Midbrain (tissue), 1 donor: ENCODE measurements around the gene NDEL1.
A peak's percentile ranks its signal among the peaks of the same experiment; 100 is the strongest.

ENCODE experiments used
- DNase-seq: peaks from one replicate; lab custom pipeline; 2025; lab: John Stamatoyannopoulos, UW

Gene NDEL1

GRCh38 chr17:8417806-8418205 is 17.9 kb upstream of the NDEL1 start:
- DNase-seq, result no peak

GRCh38 chr17:8418471-8418870 is 17.2 kb upstream of the NDEL1 start:
- no peak for DNase-seq

DNA sequence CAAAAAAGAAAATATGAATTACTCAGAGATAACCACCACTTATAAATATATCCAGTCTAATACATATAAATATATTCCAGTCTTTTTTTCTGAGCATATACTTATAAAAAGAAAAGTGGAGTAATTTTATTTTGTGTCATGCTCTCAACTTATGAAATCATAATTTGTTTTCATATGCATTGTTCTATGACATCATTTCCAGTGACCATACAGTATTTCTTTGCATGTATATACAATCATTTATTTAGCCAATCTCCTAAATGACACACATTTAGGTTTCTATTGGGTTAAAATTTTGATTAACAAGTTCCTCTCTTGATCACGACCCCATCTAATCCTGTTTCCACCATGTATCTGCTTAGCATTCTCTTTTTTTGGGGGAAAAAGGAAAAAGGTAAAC is 16.4 kb upstream of the NDEL1 start:
- DNase-seq, result no peak

DNA sequence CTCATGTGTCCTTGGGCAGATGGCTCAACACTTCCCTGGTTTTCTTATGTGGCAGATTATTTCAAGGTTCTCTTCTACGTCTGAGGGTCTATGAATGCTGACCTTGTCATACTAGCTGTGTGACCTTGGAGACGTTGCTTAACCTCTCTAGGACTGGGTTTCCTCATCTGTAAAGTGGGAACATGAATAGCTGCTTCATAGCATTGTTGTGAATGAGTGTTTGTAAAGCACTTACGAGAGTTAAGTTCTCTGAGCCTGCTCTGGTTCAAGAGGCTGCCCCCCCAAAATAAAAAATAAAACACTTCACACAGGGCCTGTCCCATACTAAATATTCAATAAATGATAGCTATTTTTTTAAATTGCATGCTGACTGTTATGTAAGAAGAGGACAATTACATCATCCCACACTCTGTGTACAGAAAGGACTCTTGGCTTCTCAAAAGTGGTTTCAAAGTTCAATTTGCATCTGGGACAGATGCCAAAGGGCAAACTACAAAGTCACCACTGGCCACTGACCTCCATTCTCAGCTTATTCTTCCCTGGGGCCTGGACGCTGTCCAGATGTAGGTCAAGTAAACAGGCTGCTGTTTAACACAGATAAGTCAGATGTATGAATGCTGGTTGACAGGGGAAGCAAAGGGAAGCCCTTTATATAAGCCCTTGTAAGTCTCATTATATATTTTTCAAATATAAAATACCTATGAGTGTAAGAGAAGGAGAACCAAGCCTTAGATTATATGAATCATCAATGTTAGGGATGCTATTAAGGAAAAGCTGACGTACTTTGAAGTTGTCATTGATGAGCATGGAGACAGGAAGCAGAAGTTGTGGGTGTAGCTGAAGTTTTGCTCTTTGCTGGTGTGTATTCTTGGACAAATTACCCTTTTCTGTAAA is 15.4 kb upstream of the NDEL1 start:
- peak; percentile 21 for DNase-seq

DNA sequence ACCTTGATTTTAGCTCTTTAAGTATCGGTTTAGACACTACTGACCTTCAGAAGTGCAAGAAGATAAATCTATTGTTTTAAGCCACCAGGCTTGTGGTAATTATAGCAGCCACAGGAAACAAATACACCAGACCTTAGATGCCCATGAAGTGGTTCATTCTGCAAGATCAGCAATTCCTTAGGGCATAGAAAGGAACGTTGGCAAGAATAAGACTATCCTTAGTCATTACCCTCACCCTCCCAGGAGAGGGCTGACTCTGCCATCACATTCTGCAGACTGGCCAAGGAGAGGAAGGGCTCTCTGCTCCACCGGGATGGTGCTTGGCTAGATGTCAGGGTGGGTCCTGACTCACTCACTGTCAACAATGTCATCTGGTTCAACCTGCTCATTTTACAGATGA is 14.1 kb upstream of the NDEL1 start:
- no peak for DNase-seq

DNA sequence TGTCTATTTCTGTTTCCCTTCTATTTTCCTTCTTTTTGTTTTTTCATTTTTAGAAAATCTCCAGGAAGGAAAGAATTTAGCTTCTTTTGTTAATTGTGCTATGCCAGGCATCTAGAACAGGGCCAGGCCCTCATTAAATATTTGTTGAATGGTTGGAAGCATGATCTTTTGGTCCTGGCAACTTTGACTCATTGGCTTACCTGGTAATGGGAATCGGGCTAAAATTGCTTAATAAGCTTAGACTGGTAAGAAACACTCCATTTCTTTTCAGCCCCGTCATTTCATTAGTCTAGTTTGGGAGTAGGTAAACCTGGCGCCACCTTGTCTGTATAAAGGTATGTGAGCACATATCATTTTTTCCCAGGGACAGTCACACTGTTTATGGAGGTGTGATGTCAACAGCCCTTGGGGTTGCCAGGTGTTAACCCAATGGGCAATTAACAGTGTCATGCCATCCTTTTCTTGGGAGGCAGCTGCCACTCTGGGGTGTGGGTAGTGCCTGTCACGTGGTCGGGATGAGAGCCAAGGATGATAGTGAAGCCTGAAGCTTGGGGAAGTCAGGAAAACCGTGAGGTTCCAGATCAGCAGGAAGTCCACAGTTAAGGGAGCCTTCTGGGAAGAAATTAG is 9.5 kb upstream of the NDEL1 start:
- DNase-seq, result no peak

DNA sequence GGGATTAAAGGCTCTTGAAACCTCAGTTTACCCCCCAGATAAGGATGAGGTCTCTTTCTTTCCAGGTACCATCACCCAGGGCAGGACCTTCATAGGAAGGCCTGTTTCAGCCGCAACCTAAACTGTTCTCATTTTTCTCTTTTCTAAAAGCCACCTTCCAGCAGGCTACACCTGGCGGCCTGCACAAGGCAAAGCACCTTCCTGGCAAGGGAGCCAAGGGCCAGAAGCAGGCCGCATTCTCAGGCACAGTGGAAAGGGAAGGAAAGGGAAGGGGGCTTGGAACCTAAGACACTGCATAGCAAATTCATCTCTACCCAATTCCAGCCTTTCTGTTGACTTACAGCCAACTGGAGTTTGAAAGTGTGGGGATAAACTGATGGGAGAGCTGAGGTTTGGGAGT is 8.9 kb upstream of the NDEL1 start:
- no peak for DNase-seq

GRCh38 chr17:8430966-8431365 is 4.7 kb upstream of the NDEL1 start:
- DNase-seq, result no peak

DNA sequence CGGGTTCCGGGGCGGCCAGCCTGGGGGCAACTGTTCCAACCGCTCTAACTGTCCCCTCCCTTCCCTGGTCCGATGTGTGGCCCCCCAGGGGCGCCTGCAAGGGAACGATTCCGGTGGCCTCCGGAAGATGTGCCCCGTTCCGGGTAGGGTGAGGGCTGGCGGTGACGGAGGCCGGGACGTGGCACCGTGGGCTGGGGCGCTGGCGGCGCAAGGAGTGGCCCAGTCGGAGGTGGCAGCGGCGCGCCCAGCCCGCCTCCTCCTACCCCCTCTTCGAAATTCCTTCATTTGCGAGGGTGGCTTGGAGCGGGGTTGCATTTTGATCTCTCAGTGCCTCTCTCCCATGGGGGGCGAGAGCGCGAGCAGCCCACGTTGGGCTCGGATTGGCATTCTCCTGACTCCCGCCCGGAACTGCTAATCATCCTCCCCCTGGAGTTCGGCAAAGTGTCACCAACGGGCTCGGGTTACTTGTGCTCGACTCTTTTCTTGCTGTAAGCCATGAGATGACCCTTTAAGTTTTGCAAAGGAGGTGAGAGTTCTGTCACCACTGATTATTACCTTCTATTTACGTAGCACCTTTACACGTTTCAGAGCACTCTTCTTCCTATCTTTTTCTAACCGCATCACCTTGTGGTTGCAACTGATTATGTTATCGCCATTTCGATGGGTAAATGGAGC is 622 bp downstream of the NDEL1 start:
- no peak for DNase-seq

GRCh38 chr17:8436844-8437171 is 1.1 kb downstream of the NDEL1 start:
- no peak for DNase-seq

- DNase-seq, result no peak
Observed at GRCh38 chr17:8438441-8438840, 2.8 kb downstream of the NDEL1 start.

- no peak for DNase-seq
Observed at GRCh38 chr17:8439681-8440080, 4.0 kb downstream of the NDEL1 start.

DNA sequence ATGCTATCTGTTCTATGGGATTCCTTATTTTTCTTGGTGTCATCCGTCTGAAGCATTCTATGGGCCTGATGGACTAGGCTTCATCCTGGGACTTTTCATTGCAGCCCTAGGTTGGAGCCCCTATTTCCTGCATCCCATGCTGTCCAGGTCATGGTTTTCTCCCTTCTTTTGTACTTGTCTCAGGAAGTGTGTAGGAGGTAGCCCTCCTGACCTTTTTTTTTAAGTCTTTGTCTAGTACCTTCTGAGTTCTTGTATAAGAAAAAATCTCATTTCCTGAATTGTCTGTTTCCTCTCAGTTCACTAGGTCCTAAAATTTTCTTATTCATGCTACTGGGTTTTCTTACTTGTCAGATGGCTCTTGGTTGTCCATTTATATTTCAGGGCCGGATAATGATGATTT is 6.0 kb downstream of the NDEL1 start:
- no peak for DNase-seq

- no peak for DNase-seq
Observed at GRCh38 chr17:8442310-8442709, 6.6 kb downstream of the NDEL1 start.

GRCh38 chr17:8443756-8444155 is 8.1 kb downstream of the NDEL1 start:
- no peak for DNase-seq

DNA sequence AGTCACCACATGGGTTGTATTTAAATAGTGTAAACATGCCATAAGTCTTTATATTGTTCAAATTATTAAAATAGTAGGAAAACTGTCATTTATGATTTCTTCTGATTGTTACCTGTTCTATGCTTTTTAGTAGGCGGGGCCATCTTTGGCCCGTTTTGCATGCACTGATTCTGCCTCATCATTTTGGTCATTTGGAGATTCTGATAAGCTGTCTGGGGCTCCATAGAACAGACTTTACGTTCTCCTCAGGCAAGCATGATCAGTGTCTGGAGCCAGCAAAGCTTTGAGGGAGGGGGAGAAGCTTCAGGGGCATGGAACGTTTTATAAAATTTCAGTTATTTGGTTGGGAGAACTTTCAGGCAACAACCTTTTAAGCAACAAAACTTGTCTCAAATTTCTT is 8.8 kb downstream of the NDEL1 start:
- DNase-seq, result no peak

DNA sequence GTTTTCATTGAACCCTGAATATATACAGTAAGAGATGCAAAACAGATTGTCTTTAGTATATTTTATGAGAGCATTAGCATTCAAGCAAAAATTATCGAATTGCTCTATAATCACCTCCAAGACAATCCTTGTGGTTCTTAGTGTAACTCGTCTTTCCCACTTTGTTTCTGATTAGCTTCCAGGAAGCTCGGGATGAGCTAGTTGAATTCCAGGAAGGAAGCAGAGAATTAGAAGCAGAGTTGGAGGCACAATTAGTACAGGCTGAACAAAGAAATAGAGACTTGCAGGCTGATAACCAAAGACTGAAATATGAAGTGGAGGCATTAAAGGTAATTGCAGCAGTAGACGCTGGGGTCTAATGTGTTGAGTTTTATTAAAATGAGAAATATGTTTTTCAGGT is 9.9 kb downstream of the NDEL1 start:
- DNase-seq, result no peak

- DNase-seq, result no peak
Observed at GRCh38 chr17:8447799-8448198, 12.1 kb downstream of the NDEL1 start.

DNA sequence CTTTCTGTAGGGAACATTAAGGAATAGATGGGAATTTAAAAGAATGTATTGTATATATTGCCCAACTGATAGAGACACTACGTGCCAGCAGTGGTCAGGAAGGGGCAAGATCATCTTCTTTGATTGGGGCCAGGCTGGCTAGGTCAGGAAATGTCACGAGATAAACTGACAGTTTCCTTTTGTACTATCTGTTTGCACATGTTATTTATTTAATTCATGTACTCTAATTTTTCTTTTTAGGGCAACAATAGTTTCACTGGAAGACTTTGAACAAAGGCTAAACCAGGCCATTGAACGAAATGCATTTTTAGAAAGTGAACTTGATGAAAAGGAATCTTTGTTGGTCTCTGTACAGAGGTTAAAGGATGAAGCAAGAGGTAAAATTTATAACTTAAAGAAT is 12.6 kb downstream of the NDEL1 start:
- DNase-seq, result no peak

DNA sequence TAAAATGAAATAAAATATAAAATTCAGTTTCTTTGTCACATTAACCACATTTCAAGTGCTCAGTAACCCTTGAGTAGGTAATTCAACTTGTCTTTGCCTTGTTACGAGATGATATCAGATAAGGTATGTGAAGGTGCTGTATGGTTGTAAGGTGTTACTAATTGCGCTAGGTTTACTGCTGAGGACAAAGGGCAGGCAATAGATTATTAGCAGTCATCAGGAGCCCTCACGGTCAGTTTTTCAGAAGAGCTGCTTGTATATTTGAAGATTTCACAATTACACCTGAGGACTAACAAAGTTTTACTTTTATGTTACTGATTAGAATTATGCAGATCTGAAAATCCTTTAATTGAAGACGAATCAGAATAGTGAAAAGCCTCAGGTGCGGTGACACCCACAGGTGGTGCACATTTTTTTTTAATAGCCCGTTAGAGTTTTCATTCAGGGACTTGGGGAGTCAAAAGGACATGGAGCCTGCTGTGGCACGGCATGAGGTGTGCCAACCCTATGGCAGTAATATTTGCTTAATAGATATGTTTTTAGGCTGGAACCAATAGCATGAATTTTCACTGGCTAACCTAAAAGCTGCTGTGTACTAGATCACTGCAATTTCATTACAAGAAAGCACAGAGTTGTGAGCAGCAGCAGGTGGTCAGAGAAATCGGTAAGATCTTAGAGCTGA is 16.4 kb downstream of the NDEL1 start:
- no peak for DNase-seq

DNA sequence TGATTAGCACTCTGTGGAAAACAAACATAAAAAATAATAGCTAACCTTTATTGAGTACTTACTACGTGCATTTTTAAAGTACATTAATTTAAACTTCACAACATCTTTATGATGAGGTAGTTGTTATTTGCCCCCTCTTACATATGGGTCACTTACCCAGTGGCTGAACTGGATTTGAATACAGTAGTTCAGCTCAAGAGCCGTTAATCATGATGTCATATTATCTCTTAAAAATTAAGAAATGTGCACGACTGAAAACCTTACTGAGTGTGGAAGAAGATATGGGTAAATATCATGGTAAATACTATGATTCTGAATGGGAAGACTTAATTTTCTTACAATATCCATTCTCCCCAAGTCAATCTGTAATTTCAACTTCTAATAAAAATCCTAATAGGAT is 17.6 kb downstream of the NDEL1 start:
- no peak for DNase-seq

GRCh38 chr17:8455665-8456209 is 20.1 kb downstream of the NDEL1 start:
- DNase-seq, result no peak
